VCaP (cell line): ENCODE measurements around the gene GSS.

ENCODE experiments used
- H3K27ac ChIP-seq: fragments of 450-650 bp; 2 replicates; pipeline ENCODE4 v1.5.1; 2017
- TF ChIP-seq, protein P1 (sequence below): fragments of 450-650 bp; conservative IDR thresholded peaks from 2 replicates; pipeline ENCODE4 v1.5.1; 2017; ENCODE audit warnings: mild to moderate bottlenecking, moderate library complexity

The GSS gene

DNA sequence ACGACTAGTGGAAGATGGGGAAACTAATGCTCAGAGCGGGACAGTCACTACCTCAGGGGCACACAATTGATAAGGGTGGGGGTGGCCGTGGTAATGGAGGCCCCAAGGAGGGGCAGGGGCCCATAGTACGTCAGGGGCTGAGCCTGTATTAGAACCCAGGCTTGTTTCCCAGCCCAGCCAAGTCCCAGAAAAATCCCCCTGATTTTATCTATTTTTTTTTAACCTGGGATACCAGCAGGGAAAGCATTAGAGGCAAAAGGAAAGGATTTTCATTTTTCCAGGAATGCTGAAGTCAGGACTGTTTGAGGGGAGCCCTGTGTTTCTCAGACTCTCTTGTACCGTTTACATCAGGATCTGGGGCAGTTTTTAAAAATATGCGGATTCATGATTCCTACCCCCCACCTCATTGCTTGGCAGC is 444 bp upstream of the GSS start:
- TF ChIP-seq, protein P1, sequence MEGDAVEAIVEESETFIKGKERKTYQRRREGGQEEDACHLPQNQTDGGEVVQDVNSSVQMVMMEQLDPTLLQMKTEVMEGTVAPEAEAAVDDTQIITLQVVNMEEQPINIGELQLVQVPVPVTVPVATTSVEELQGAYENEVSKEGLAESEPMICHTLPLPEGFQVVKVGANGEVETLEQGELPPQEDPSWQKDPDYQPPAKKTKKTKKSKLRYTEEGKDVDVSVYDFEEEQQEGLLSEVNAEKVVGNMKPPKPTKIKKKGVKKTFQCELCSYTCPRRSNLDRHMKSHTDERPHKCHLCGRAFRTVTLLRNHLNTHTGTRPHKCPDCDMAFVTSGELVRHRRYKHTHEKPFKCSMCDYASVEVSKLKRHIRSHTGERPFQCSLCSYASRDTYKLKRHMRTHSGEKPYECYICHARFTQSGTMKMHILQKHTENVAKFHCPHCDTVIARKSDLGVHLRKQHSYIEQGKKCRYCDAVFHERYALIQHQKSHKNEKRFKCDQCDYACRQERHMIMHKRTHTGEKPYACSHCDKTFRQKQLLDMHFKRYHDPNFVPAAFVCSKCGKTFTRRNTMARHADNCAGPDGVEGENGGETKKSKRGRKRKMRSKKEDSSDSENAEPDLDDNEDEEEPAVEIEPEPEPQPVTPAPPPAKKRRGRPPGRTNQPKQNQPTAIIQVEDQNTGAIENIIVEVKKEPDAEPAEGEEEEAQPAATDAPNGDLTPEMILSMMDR: peak; percentile 38
- peak overlapping the region; percentile 93 for H3K27ac ChIP-seq

DNA sequence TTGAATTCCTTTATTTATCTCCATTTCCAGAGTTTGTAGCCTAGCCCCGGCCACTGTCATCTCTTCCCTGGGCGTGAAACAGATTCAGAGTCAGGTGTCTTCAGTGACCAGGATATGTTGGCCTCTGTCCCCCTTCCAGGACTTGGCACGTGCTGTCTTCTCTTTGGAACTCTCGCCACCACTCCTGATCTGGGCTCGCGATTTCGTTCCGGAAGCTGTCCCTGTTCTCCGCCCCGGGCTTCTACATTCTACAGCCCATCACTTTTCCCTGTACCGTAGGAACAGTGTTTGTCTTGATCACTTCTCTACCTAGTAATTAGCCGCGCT is 739 bp downstream of the GSS start:
- peak overlapping the region; percentile 93 for H3K27ac ChIP-seq
- TF ChIP-seq, protein P1: no peak

DNA sequence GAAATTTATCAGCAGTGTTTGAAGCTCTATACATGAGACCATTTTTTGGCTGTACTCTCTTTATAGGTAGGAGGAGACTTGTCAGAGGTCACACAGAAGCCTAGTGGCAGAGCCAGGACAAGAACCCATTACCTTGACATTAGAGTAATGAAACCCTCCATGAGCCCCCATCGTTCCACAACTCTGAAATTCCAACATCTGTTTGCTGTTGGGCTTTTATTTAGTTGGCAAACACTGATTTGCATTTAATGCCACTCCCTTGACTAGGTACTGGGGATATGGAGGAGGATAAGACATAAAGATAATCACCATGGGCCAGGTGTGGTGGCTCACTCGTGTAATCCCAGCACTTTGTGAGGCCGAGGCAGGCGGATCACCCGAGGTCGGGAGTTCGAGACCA is 1.6 kb downstream of the GSS start:
- H3K27ac ChIP-seq: peak overlapping the region; percentile 93
- TF ChIP-seq, protein P1: no peak

DNA sequence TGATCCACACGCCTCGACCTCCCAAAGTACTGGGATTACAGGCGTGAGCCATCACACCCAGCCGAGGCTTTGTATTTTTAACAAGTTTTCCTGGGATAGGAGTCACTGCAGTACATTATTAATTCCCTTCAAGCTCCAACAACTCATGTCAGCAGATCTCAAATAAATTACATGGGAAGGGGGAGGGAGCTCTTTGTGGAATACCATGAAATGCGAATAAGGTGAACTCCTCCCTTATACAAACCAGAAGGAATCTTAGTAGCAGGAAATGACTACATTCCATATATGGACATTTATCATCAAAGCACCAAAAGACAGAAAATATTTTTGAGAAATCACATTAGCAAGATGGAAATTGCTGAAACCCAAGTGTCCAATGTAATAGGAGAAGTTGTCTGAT is 2.9 kb downstream of the GSS start:
- H3K27ac ChIP-seq: no peak overlapping the region
- TF ChIP-seq, protein P1: no peak

DNA sequence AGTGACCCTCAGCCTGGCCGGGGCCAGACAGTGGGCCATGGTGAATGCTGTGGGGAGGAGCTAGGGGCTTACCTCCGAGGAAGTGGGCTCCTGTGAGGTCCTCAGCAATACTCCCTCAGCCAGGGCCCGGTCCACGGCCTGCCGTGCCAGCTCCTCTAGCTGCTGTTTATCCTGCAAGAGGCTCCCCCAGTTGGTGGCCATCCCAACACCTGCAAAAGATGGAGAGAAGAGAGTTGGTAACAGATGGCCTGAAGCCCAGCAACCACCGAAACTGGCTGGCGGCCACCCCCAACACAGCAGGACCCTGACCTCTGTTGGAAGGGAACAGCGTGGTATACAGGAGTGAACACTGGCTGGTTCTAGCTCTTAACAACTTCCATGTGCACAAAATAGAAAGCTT is 4.0 kb downstream of the GSS start:
- TF ChIP-seq, protein P1: no peak
- no peak overlapping the region for H3K27ac ChIP-seq

DNA sequence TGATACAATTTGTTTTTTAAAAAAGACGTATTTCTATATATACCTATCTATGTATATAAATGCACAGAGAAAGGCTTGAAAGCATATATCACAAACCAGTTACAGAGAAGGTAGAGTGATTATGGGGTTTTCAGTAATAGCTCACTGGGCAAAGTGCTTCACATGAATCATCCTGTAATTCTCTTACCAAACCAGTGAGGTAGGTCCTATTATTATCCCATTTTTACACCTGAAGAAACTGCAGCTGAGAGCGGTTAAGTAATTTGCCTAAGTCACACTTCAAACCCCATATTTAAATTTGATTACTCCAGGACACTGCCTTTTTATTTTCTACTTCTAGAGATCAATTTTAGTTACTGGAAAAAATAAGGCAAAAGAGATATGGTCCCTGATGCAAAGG is 4.4 kb downstream of the GSS start:
- no peak overlapping the region for H3K27ac ChIP-seq

DNA sequence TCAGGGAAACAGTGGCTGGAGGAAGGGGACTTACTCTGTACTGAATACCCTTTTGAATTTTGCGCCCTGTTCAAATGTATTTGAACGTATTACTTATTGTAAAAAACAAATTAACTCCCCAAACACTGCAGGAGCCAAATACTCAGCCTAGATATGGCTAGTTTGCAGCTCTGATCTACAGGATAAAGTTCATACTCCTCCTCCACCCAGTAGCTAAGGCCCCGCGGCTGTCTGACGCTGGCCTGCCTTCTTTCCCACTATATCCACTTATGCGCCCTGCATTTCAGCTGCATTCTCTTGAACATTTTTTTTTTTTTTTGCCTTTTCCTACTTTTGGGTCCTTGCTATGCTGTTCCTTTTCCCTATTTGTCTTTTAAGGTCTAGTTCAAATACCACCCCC is 6.5 kb downstream of the GSS start:
- TF ChIP-seq, protein P1: no peak
- H3K27ac ChIP-seq: no peak overlapping the region

More for the DNA sequence above, 4.4 kb downstream of the GSS start:
- TF ChIP-seq, protein P1: no peak

GRCh38 chr20:34948030-34948429 is 7.6 kb downstream of the GSS start:
- H3K27ac ChIP-seq: no peak overlapping the region
- TF ChIP-seq, protein P1: no peak
